HL-60 (cell line): ENCODE measurements around the gene GRB7.

ENCODE experiments used
- DNase-seq, 2 experiments: peaks; one replicate each; pipeline ENCODE4 v3.0.0-alpha.2; 2010 to 2020; ENCODE audit warnings: low read depth in 1 of 2, low spot score in 1 of 2
- H3K27ac ChIP-seq: fragments of 250-450 bp; sonication (Bioruptor Pico); replicated peaks from 2 replicates; pipeline ENCODE4 v1.5.1; 2020; ENCODE audit warnings: mild to moderate bottlenecking, moderate library complexity
- H3K27me3 ChIP-seq: fragments of 250-450 bp; sonication (Bioruptor Pico); 2 replicates; pipeline ENCODE4 v1.5.1; 2021; ENCODE audit warnings: mild to moderate bottlenecking, moderate library complexity; ENCODE audit not compliant: insufficient read depth, poor library complexity, severe bottlenecking
- H3K4me3 ChIP-seq: replicated peaks from 2 replicates; pipeline ENCODE4 v1.5.1; 2011; ENCODE audit warnings: mild to moderate bottlenecking, control low read depth, low read length; ENCODE audit not compliant: insufficient read depth
- GABPA ChIP-seq: IDR thresholded peaks from 2 replicates; pipeline ENCODE4 v1.6.1; 2012; ENCODE audit warnings: low read depth
- POLR2AphosphoS5 ChIP-seq: IDR thresholded peaks from 2 replicates; pipeline ENCODE4 v1.6.1; 2012; ENCODE audit warnings: low read depth
- SPI1 ChIP-seq: IDR thresholded peaks from 2 replicates; pipeline ENCODE4 v1.6.1; 2012; ENCODE audit warnings: low read depth, mild to moderate bottlenecking, borderline replicate concordance
- long read RNA-seq: library from polyadenylated mRNA; unstranded; transcript quantifications from one replicate; pipeline ENCODE4 v2.0.0, GENCODE V29; 2020
- TF ChIP-seq, protein P1 (sequence below): IDR thresholded peaks from 2 replicates; pipeline ENCODE4 v1.6.1; 2012; ENCODE audit warnings: low read depth; ENCODE audit not compliant: insufficient replicate concordance
- TF ChIP-seq, protein P2 (sequence below): IDR thresholded peaks from one replicate; pipeline ENCODE4 v1.5.1; 2011; ENCODE audit warnings: low read length, control low read depth, inconsistent platforms; ENCODE audit not compliant: insufficient read depth

GRB7 gene
- long read RNA-seq: 0 reads

DNA sequence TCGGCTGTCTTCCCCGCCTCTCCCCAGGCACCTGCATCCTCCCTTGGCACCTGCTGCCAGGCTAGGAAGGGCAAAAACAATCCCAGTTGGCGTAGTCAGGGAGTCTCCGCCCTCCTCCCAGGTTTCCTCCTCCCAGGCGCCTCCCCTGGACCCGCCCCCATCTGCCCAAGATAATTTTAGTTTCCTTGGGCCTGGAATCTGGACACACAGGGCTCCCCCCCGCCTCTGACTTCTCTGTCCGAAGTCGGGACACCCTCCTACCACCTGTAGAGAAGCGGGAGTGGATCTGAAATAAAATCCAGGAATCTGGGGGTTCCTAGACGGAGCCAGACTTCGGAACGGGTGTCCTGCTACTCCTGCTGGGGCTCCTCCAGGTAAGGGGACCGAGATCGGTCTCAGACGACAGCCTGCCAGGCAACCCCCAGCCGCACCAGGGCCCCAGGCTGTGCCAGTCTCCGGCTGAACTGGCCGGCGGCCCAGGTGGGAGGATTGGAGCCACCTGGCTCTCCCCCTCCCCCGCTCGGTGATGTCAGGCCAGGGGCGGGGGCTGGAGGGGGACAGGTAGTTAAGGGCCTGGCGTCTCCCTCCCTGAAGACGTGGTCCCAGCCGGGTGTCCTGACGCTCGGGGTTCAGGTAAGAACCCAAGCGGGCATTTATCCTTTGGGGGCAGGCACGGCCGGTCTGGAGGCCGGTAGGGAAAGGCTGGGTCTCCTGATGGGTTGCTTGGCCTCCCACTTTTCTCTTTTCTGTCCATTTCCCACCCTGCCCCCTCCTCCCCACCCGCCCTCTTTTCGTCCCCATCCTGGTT, at the start of gene GRB7:
Gene GRB7, plus strand, starts transcription at position 179 of the 808 bp plus-strand sequence. CDS start 4,364 bp downstream, outside the sequence.
- peaks cover 58% of the 10 kb centered on the region for H3K27me3 ChIP-seq
- TF ChIP-seq GABPA (no peak), SPI1 (no peak)
- TF ChIP-seq, protein P1, sequence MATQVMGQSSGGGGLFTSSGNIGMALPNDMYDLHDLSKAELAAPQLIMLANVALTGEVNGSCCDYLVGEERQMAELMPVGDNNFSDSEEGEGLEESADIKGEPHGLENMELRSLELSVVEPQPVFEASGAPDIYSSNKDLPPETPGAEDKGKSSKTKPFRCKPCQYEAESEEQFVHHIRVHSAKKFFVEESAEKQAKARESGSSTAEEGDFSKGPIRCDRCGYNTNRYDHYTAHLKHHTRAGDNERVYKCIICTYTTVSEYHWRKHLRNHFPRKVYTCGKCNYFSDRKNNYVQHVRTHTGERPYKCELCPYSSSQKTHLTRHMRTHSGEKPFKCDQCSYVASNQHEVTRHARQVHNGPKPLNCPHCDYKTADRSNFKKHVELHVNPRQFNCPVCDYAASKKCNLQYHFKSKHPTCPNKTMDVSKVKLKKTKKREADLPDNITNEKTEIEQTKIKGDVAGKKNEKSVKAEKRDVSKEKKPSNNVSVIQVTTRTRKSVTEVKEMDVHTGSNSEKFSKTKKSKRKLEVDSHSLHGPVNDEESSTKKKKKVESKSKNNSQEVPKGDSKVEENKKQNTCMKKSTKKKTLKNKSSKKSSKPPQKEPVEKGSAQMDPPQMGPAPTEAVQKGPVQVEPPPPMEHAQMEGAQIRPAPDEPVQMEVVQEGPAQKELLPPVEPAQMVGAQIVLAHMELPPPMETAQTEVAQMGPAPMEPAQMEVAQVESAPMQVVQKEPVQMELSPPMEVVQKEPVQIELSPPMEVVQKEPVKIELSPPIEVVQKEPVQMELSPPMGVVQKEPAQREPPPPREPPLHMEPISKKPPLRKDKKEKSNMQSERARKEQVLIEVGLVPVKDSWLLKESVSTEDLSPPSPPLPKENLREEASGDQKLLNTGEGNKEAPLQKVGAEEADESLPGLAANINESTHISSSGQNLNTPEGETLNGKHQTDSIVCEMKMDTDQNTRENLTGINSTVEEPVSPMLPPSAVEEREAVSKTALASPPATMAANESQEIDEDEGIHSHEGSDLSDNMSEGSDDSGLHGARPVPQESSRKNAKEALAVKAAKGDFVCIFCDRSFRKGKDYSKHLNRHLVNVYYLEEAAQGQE: no peak
- TF ChIP-seq, protein P2, sequence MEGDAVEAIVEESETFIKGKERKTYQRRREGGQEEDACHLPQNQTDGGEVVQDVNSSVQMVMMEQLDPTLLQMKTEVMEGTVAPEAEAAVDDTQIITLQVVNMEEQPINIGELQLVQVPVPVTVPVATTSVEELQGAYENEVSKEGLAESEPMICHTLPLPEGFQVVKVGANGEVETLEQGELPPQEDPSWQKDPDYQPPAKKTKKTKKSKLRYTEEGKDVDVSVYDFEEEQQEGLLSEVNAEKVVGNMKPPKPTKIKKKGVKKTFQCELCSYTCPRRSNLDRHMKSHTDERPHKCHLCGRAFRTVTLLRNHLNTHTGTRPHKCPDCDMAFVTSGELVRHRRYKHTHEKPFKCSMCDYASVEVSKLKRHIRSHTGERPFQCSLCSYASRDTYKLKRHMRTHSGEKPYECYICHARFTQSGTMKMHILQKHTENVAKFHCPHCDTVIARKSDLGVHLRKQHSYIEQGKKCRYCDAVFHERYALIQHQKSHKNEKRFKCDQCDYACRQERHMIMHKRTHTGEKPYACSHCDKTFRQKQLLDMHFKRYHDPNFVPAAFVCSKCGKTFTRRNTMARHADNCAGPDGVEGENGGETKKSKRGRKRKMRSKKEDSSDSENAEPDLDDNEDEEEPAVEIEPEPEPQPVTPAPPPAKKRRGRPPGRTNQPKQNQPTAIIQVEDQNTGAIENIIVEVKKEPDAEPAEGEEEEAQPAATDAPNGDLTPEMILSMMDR: no peak
- no peak within 1 kb of the TSS for H3K4me3 ChIP-seq
- H3K27ac ChIP-seq: no peak within 1 kb of the TSS
- no peak for DNase-seq

DNA sequence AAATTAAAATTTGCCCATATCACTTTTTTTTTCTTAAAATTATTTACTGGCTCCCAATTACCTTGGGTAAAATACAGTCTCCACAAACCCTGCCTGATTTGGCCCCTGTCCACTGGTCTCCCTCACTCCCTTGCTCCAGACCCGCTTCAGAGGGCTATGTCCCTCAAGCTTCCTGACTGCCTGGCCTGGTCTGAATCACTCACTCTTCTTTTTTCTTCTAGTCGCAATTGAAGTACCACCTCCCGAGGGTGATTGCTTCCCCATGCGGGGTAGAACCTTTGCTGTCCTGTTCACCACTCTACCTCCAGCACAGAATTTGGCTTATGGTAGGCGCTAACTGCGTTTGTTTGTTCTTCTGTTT, 49.3 kb upstream of the GRB7 start:
- H3K27me3 ChIP-seq: no peaks in the 10 kb centered on the region
- H3K4me3 ChIP-seq: peak overlapping the region; percentile 71
- TF ChIP-seq GABPA (no peak), POLR2AphosphoS5 (no peak), SPI1 (no peak)
- TF ChIP-seq, protein P2: no peak
- TF ChIP-seq, protein P1: no peak
- H3K27ac ChIP-seq: peak overlapping the region; percentile 79
- no peak for DNase-seq

DNA sequence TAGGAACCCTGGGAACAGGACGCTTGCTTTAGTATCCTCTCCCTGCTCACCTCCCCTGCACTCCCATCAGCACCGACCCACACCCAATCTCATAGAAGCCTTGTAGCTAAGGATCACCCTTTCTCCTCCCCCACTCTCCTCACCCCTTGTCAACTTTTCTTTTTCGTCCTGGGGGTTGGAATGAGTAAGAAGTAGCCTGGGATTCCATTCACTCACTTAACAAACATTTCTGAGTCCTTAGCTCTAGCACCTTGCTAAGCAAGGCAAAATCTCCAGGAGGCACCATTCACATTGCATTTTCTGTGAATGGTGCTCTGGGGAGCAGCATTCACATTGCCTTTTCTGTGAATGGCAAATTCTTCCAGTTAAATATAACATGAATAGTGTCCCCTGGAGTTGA, 48.8 kb upstream of the GRB7 start:
- Histone ChIP-seq H3K4me3 (no peak overlapping the region), H3K27me3 (no peaks in the 10 kb centered on the region), H3K27ac (no peak overlapping the region)
- TF ChIP-seq, protein P1: no peak
- TF ChIP-seq POLR2AphosphoS5 (no peak), GABPA (no peak), SPI1 (no peak)
- TF ChIP-seq, protein P2: no peak
- DNase-seq: no peak
